Activated T-cell treated with anti-CD3 and anti-CD28 coated beads, Interleukin-2, amount 50 U/mL, for 48 hours (primary cell): Measurements from ENCODE around the gene SLC47A1.

Experiments used
- DNase-seq, 2 experiments: peaks; one replicate each; pipeline ENCODE4 v3.0.0-alpha.2; 2020

SLC47A1 gene

DNA sequence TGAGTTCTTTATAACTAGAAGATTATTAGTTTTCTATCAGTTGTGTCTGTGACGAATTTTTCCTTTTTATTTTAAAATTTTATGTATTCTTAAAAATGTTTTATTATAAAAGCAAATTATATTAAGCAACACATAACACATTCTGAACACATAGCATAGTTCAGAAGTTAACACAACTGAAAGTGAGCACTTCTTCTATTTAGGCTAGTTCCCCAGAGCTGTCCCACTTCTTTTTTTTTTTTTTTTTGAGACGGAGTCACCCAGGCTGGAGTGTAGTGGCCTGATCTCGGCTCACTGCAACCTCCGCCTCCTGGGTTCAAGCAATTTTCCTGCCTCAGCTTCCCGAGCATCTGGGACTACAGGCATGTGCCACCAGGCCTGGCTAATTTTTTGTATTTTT lies 77.2 kb downstream of the SLC47A1 start:
- DNase-seq: no peak

- DNase-seq: no peak
These were observed 80.3 kb downstream of the SLC47A1 start for GRCh38 chr17:19613979-19614378.

DNA sequence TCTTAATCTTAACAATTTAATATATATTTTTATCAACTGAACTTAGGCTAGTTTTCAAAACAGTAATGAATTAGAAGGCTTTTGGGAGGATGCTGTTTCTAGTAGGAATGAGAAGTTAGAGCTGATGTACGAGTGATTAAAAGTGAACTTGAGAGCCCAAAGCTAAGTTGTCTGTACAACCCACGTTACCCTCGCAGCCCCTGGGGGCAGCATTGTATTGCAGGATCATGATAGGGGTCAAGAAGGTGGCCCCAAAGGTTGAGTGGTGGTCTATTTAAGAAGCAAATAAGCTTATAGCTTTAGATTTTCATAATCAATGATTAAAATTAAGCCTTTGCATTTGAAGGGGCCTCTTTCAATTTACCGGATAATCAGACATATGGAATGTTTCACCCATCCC lies 81.2 kb downstream of the SLC47A1 start:
- DNase-seq: no peak

GRCh38 chr17:19618015-19618414 lies 84.4 kb downstream of the SLC47A1 start:
- DNase-seq: no peak

- DNase-seq: no peak
These were observed 86.2 kb downstream of the SLC47A1 start for GRCh38 chr17:19619705-19620325.

GRCh38 chr17:19621697-19622096 lies 88.0 kb downstream of the SLC47A1 start:
- DNase-seq: no peak

GRCh38 chr17:19626079-19626478 lies 92.4 kb downstream of the SLC47A1 start:
- DNase-seq: no peak
